K562 (cell line): Measurements from ENCODE around the gene UBASH3B. TPM values are rescaled to one million over a fixed set of nuclear protein-coding genes. Genes with fewer than 3 reads are reported as not detected.

ENCODE experiments used
- ATAC-seq: fragments of 200-7000 bp; cut with Tn5 transposase; 3 replicates; pipeline ENCODE4 v1.9.1; 2020; ENCODE audit warnings: moderate library complexity
- BruUV-seq: library from RNA; stranded (reverse); fragments of 400-500 nt; replicated peaks from 2 replicates; lab custom pipeline; 2021; lab: Mats Ljungman, UMichigan
- CTCF ChIA-PET: fragments of 300-600 bp; formaldehyde crosslinking; extraction: SDS; loops from one replicate; lab custom pipeline; 2021; ENCODE audit warnings: low intra/inter-chr PET ratio; lab: Yijun Ruan, JAX
- POLR2A ChIA-PET: fragments of 300-600, 350-650 bp; sonication (Branson Sonifier 250); formaldehyde crosslinking; extraction: SDS; loops from one replicate; lab custom pipeline; 2021; ENCODE audit warnings: antibody characterized with exemption, inconsistent platforms; lab: Yijun Ruan, JAX
- DNase-seq, 4 experiments: peaks; one replicate each; pipeline versions ENCODE4 v3.0.0 to v3.0.0-alpha.2; 2011 to 2018; ENCODE audit warnings: low spot score in 3 of 4, mixed read lengths in 3 of 4; ENCODE audit errors: extremely low read depth in 1 of 4
- FAIRE-seq: peaks from 2 replicates; lab custom pipeline; 2011; peaks lifted over from hg19 to GRCh38; lab: Jason Lieb, UNC
- H2AFZ ChIP-seq: 2 replicates; pipeline ENCODE4 v1.6.0; 2011; ENCODE audit warnings: low read depth, low read length, control low read depth, inconsistent platforms
- H3K27ac ChIP-seq: fragments of 200-600 bp; 3 replicates; pipeline ENCODE4 v1.8.0; 2011; ENCODE audit warnings: low read depth, mild to moderate bottlenecking, control low read depth, inconsistent platforms, low read length, moderate library complexity, mixed read lengths; ENCODE audit errors: extremely low read depth
- H3K27me3 ChIP-seq, 2 experiments: fragments of 300-600 bp in 1 of 2; 2 replicates in 1 of 2; 3 replicates in 1 of 2; pipeline versions ENCODE4 v1.6.0 to v1.8.0; 2011; ENCODE audit warnings: inconsistent platforms in 2 of 2, low read length in 2 of 2, mild to moderate bottlenecking in 1 of 2, mixed read lengths in 1 of 2, moderate library complexity in 1 of 2; ENCODE audit not compliant: control insufficient read depth in 2 of 2, insufficient read depth in 2 of 2
- H3K36me3 ChIP-seq: fragments of 300-600 bp; 3 replicates; pipeline ENCODE4 v1.8.0; 2011; ENCODE audit warnings: mild to moderate bottlenecking, low read length, inconsistent platforms; ENCODE audit not compliant: control insufficient read depth, insufficient read depth
- H3K4me1 ChIP-seq, 2 experiments: fragments of 200-600 bp in 1 of 2; replicated peaks in 1 of 2; 2 replicates in 1 of 2; 3 replicates in 1 of 2; pipeline versions ENCODE4 v1.5.1 to v1.8.0; 2011; ENCODE audit warnings: inconsistent platforms in 2 of 2, low read length in 2 of 2, mild to moderate bottlenecking in 1 of 2, mixed read lengths in 1 of 2, moderate library complexity in 1 of 2; ENCODE audit not compliant: control insufficient read depth in 2 of 2, insufficient read depth in 2 of 2
- H3K4me2 ChIP-seq: 2 replicates; pipeline ENCODE4 v1.6.1; 2011; ENCODE audit warnings: low read length, control low read depth, inconsistent platforms, mixed read lengths; ENCODE audit not compliant: insufficient read depth
- H3K4me3 ChIP-seq: fragments of 200-600 bp; sonication (generic), shearing (Covaris generic); 2 replicates; pipeline ENCODE4 v1.5.1; 2016; ENCODE audit warnings: control low read depth, inconsistent platforms
- H3K79me2 ChIP-seq: fragments of 200-600 bp; 3 replicates; pipeline ENCODE4 v1.8.0; 2011; ENCODE audit warnings: low read length, inconsistent platforms; ENCODE audit not compliant: control insufficient read depth, insufficient read depth
- H3K9ac ChIP-seq, 2 experiments: 2 replicates each; pipeline versions ENCODE4 v1.6.0 to v1.6.1; 2011; ENCODE audit warnings: low read depth in 2 of 2, low read length in 2 of 2, control low read depth in 1 of 2, inconsistent platforms in 1 of 2, mild to moderate bottlenecking in 1 of 2, mixed read lengths in 1 of 2; ENCODE audit not compliant: insufficient read depth in 1 of 2
- H3K9me1 ChIP-seq: one replicate; pipeline ENCODE4 v1.6.0; 2011; ENCODE audit warnings: inconsistent platforms, mild to moderate bottlenecking, low read length, moderate library complexity; ENCODE audit not compliant: control insufficient read depth, insufficient read depth
- H3K9me3 ChIP-seq: replicated peaks from 2 replicates; pipeline ENCODE4 v1.5.1; 2011; ENCODE audit warnings: low read depth, low read length, inconsistent platforms; ENCODE audit not compliant: control insufficient read depth, insufficient read depth
- H4K20me1 ChIP-seq: replicated peaks from 2 replicates; pipeline ENCODE4 v1.6.1; 2011; ENCODE audit warnings: low read length, inconsistent platforms, mixed read lengths; ENCODE audit not compliant: control insufficient read depth, insufficient read depth
- DLX4 ChIP-seq: fragments of 250-450 bp; sonication (Bioruptor Pico); IDR thresholded peaks from 2 replicates; pipeline ENCODE4 v1.6.1; 2021; ENCODE audit warnings: mild to moderate bottlenecking
- FIP1L1 ChIP-seq: fragments of 200-400 bp; formaldehyde crosslinking; IDR thresholded peaks from 2 replicates; pipeline ENCODE4 v1.6.1; 2018; ENCODE audit warnings: mild to moderate bottlenecking, low read depth, low read length; ENCODE audit not compliant: poor library complexity, severe bottlenecking
- JUN ChIP-seq, 2 experiments: sonication (generic) in 1 of 2; formaldehyde crosslinking in 1 of 2; IDR thresholded peaks; 2 replicates each; pipeline versions ENCODE4 v1.6.1 to v1.8.0; 2012 to 2022; ENCODE audit warnings: borderline replicate concordance in 2 of 2, mild to moderate bottlenecking in 2 of 2, improper control_type of control experiment in 1 of 2, low read depth in 1 of 2, low read length in 1 of 2, missing genetic modification reagents in 1 of 2
- NCOR1 ChIP-seq: fragments of 450-650 bp; IDR thresholded peaks from 2 replicates; pipeline ENCODE4 v1.6.1; 2016; ENCODE audit warnings: mild to moderate bottlenecking, moderate library complexity
- PCBP1 ChIP-seq: fragments of 200-400 bp; formaldehyde crosslinking; IDR thresholded peaks from 2 replicates; pipeline ENCODE4 v1.6.1; 2018; ENCODE audit warnings: mild to moderate bottlenecking, low read depth, low read length; ENCODE audit not compliant: poor library complexity, severe bottlenecking
- POLR2G ChIP-seq: fragments of 200-400 bp; formaldehyde crosslinking; IDR thresholded peaks from 2 replicates; pipeline ENCODE4 v1.6.1; 2017; ENCODE audit warnings: low read depth, mild to moderate bottlenecking, antibody characterized with exemption, low read length, moderate library complexity
- U2AF1 ChIP-seq: fragments of 200-400 bp; formaldehyde crosslinking; optimal IDR thresholded peaks from 2 replicates; pipeline ENCODE3; 2017; ENCODE audit warnings: mild to moderate bottlenecking, low read depth, low read length, moderate library complexity
- ZNF695 ChIP-seq: fragments of 450-650 bp; formaldehyde crosslinking; IDR thresholded peaks from 2 replicates; pipeline ENCODE4 v1.4.0; 2020; ENCODE audit warnings: mild to moderate bottlenecking, moderate library complexity
- WGBS: fragments of 100-300 bp; shearing (Covaris generic); methylation state at CpG from one replicate; pipeline ENCODE4 v1.1.6; 2016; ENCODE audit warnings: low coverage, mixed read lengths; ENCODE audit not compliant: insufficient coverage; ENCODE audit errors: missing lambda C conversion rate; 5-methylcytosine and 5-hydroxymethylcytosine counted together
- in situ Hi-C: fragments of 300-500 bp; cut with MboI; formaldehyde crosslinking; loops from 4 replicates; pipeline ENCODE4 v1.15.0; 2018; ENCODE audit warnings: inconsistent platforms, mixed read lengths
- intact Hi-C: fragments of 100-400 bp; cut with micrococcal nuclease; formaldehyde crosslinking; loops from 2 replicates; pipeline ENCODE4 v1.14.2; 2022
- polyA plus RNA-seq, 8 experiments: library from polyadenylated mRNA; depleted of rRNA in 4 of 8; stranded (reverse) in 5 of 8; unstranded in 3 of 8; fragments of >200 nt; fragmentation: Nextera tagmentation in 2 of 8; fragmentation: Illumina TruSeq in 1 of 8; extraction: Ambion mirVana in 2 of 8; extraction: Trizol in 1 of 8; gene quantifications; 2 replicates each; pipeline versions ENCODE4 v1.2.1 to v1.2.3, GENCODE V29; 2011 to 2014; ENCODE audit warnings: inconsistent platforms in 1 of 8, missing spikeins in 1 of 8
- total RNA-seq, 7 experiments: library from RNA; depleted of rRNA in 6 of 7; stranded (reverse); fragments of >200 nt in 6 of 7; fragmentation: Illumina TruSeq in 2 of 7; extraction: Trizol in 2 of 7; gene quantifications; 2 replicates each; pipeline versions ENCODE4 v1.2.1 to v1.2.3, GENCODE V29; 2011 to 2021; ENCODE audit warnings: low replicate concordance in 1 of 7
- TF ChIP-seq, protein P1 (sequence below): fragments of 450-650 bp; IDR thresholded peaks from 2 replicates; pipeline ENCODE4 v1.6.1; 2016; ENCODE audit warnings: antibody characterized with exemption

The UBASH3B gene
- total and polyA plus RNA-seq, 9 of the 15 experiments (the other 6 are each of a cell fraction or from before 2014, with no cell fraction given), result 0.01 to 0.31 (median 0.08) TPM; not detected in 2

- H3K4me2 ChIP-seq, result no peak overlapping the region
- CTCF ChIA-PET, result no interaction called here
- H2AFZ ChIP-seq, result no peak overlapping the region
- no peaks in the 10 kb centered on the region for H3K9me1 ChIP-seq
- peaks cover 0 to 11% of the 10 kb centered on the region in 2 experiments; a peak in 2 of 5 replicates for H3K27me3 ChIP-seq
- no peak for TF ChIP-seq DLX4 (CRISPR knock-in tag)
- no peak for TF ChIP-seq ZNF695 (CRISPR knock-in tag)
- no peak for TF ChIP-seq U2AF1
- TF ChIP-seq JUN (IDR thresholded peaks at IDR 0.05; ENCODE audit: borderline replicate concordance, low read depth, low read length), result no peak
- TF ChIP-seq JUN (CRISPR knock-in tag; IDR thresholded peaks at IDR 0.05; ENCODE audit: borderline replicate concordance), result no peak
- no peaks in the 10 kb centered on the region for H4K20me1 ChIP-seq
- no peaks in the 10 kb centered on the region for H3K4me1 ChIP-seq
- no peaks in the 10 kb centered on the region for H3K79me2 ChIP-seq
- in situ Hi-C loops (no loop called here), intact Hi-C loops (no loop called here)
- no peak overlapping the region for H3K4me3 ChIP-seq
- H3K9ac ChIP-seq, result no peak overlapping the region
- FAIRE-seq, result no peak
- POLR2A ChIA-PET, result no interaction called here
- BruUV-seq, result no TSS peak
- no peak for ATAC-seq
- H3K9me3 ChIP-seq, result no peaks in the 10 kb centered on the region
- no peaks in the 10 kb centered on the region for H3K36me3 ChIP-seq
- whole genome bisulfite sequencing, result 0% methylated on average over 4 of the region's 5 CpGs
- DNase-seq, result no peak
- H3K27ac ChIP-seq, result no peak overlapping the region
These were observed 148.2 kb downstream of the UBASH3B start for GRCh38 chr11:122803716-122804115.

- no TSS peak for BruUV-seq
- H3K27ac ChIP-seq, result no peak overlapping the region
- no peaks in the 10 kb centered on the region for H3K4me1 ChIP-seq
- DNase-seq (no peak), FAIRE-seq (no peak), ATAC-seq (no peak)
- no peak overlapping the region for H3K4me2 ChIP-seq
- H2AFZ ChIP-seq, result no peak overlapping the region
- in situ Hi-C loops, result no loop called here
- no peak overlapping the region for H3K4me3 ChIP-seq
- WGBS, result 0% methylated on average over 4 of the region's 4 CpGs
- no peaks in the 10 kb centered on the region for H3K79me2 ChIP-seq
- ChIA-PET POLR2A (no interaction called here), CTCF (no interaction called here)
- H3K9ac ChIP-seq, result no peak overlapping the region
- H3K9me1 ChIP-seq, result no peaks in the 10 kb centered on the region
- H3K36me3 ChIP-seq, result no peaks in the 10 kb centered on the region
- TF ChIP-seq, protein P1, sequence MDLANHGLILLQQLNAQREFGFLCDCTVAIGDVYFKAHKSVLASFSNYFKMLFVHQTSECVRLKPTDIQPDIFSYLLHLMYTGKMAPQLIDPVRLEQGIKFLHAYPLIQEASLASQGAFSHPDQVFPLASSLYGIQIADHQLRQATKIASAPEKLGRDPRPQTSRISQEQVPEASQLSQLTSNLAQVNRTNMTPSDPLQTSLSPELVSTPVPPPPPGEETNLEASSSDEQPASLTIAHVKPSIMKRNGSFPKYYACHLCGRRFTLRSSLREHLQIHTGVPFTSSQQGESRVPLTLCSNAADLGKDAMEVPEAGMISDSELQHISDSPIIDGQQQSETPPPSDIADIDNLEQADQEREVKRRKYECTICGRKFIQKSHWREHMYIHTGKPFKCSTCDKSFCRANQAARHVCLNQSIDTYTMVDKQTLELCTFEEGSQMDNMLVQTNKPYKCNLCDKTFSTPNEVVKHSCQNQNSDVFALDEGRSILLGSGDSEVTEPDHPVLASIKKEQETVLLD, result no peak
- TF ChIP-seq NCOR1 (no peak), PCBP1 (no peak), FIP1L1 (no peak), POLR2G (no peak)
- peaks cover 0 to 9% of the 10 kb centered on the region in 2 experiments; a peak in 1 of 5 replicates for H3K27me3 ChIP-seq
- no peaks in the 10 kb centered on the region for H3K9me3 ChIP-seq
- intact Hi-C loops, result no loop called here
- H4K20me1 ChIP-seq, result no peaks in the 10 kb centered on the region
These were observed 148.6 kb downstream of the UBASH3B start for GRCh38 chr11:122804161-122804560.
